M059J (cell line): ENCODE data around the gene CTSD. TPM values are rescaled to one million over a fixed set of nuclear protein-coding genes. Genes with fewer than 3 reads are reported as not detected.

Experiments
- DNase-seq: peaks from one replicate; pipeline ENCODE4 v3.0.0-alpha.2; 2012; ENCODE audit warnings: low read depth
- total RNA-seq: library from RNA; depleted of rRNA; stranded (reverse); fragments of >200 nt; shearing (Covaris generic); gene quantifications from 2 replicates; pipeline ENCODE4 v1.2.3, GENCODE V29; 2014; rRNA removed

Gene CTSD
- total RNA-seq, 1 experiment from 2014 or later, result 1,095 TPM

GRCh38 chr11:1730059-1730629 is 33.6 kb downstream of the CTSD start:
- no peak for DNase-seq

DNA sequence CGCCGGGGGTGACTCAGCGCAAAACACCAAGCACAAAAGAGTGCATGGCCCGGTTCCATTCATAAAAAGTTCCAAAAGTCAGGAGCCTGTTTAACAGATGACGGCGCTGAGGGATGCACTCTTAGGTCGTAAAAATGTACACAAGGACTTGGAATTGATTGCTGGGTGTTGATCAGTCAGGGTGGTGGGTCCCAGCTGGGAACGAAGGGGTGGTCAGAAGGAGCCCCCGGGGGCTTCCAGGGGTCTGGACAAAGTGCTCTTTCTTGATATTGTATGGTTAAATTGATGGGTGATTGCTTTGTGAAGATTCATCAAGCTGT is 34.1 kb downstream of the CTSD start:
- DNase-seq, result peak; percentile 69

DNA sequence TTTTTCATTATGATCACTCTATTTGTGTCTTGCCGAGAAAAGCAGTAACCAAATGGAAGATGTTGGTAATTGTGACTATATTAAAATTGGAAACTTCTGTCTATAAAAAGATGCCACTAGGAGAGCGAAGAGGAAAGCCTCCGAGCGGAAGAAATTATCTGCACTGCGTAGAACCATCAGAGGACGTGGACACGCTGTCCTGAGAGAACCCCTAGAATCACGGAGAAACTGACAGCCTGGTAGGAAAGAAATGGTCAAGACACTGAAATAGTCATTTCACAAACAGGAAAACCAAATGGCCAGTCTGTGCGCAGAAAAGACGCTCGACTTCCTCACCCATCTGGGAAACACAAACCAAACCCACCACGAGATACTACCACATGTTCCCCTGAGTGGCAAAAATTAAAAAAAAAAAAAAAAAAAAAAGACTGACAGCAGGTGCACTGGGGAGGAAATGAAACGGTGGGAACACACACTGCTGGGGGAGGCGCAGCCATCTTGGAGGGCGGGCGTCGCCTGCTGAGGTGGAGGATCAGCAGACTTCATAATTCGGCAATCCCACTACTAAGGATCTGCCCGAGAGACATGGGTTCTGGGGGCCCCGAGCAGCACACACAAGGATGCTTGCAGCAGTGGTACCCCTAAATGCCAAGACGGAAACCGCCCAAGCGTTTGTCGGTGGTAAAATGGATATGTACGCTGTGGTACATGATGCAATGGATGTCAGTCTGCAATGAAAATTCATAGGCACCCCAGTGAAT is 34.6 kb downstream of the CTSD start:
- DNase-seq, result no peak

GRCh38 chr11:1728301-1728700 is 35.4 kb downstream of the CTSD start:
- no peak for DNase-seq

DNA sequence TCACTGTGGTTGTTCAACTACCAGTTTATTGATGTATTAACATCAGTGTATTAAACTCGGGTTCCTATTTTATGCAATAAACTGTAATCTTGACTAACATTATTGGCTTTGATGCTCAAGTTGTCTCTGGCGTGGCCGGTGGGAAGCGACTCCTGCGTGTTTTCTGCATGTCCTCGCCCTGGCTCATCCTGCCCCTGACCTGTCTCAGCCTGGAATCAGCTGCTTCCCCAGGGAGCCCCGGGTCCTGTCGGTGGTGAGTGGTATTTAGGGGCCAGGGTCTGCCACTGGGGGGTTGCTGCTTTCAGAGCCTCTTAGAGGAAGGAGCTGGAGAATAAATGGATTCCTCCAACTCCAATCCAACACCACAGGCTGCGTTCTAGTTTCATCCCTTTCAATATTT is 35.9 kb downstream of the CTSD start:
- no peak for DNase-seq

GRCh38 chr11:1727096-1727690 is 36.5 kb downstream of the CTSD start:
- DNase-seq, result peak; percentile 74

- DNase-seq, result no peak
Observed at GRCh38 chr11:1719781-1720180, 43.9 kb downstream of the CTSD start.

DNA sequence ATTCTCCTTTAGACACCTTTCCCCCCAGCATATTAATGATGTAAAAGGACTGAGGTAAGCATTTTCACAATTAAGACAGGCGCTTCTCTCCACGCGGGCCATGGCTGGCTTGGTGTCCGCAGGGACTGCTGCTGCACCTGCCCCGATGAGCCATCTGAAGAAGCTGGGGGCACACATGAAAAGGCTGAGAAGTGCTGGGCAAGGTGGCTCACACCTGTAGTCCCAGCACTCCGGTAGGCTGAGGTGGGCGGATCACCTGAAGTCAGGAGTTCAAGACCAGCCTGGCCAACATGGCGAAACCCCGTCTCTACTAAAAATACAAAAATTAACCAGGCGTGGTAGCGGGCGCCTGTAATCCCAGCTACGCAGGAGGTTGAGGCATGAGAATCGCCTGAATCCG is 45.4 kb downstream of the CTSD start:
- no peak for DNase-seq

GRCh38 chr11:1717745-1718144 is 46.0 kb downstream of the CTSD start:
- DNase-seq, result no peak

GRCh38 chr11:1714908-1715885 is 48.5 kb downstream of the CTSD start:
- DNase-seq, result no peak

GRCh38 chr11:1708716-1709115 is 55.0 kb downstream of the CTSD start:
- DNase-seq, result no peak

- no peak for DNase-seq
Observed at GRCh38 chr11:1707751-1708150, 56.0 kb downstream of the CTSD start.

GRCh38 chr11:1706634-1707400 is 56.9 kb downstream of the CTSD start:
- peak; percentile 66 for DNase-seq

DNA sequence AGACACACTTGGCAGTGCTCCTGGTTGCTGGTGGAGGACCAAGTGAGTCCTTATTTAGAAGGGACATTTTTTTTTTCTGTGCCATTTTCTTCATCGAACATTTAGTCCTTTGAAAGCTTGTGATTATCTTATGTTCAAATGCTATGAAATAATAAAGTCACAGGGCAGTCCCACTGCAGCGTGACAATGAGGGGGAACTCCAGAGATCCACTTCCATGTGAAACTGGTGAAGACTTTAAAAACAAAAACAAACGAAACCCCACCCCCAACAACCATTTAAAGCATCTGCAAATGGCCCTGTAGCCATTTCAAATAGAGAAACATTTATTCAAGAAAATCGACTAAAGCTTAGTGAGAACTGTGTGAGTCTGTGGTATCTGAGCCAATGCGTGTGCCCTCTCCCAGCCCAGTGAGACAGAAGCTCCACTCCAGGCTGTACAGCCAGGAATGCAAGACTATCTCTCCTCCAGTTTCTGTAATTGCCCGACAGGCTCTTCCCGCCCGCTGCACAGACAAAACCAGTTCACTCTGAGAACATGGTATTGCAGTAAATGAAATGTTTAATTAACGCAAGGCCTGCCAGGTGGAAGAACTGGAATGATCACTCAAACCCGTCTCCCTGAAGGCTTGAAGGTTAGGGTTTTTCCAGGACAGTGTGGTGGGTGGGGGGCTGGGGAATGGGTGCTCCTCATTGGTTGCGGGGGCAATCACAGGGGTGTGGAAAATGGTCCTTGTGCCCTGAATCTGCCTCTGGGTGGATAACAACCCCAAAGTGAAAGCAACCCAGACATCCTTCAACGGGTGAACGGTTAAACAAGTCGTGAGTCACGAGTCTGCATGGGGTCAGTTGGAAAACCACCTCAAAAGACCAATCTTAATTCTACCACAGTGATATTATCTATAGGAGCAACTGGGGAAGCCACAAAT is 58.3 kb downstream of the CTSD start:
- DNase-seq, result peak; percentile 96

- DNase-seq, result no peak
Observed at GRCh38 chr11:1703146-1703545, 60.6 kb downstream of the CTSD start.

Other genes starting within 250 kb of the CTSD start
- 1.2 and 3.5 TPM in 2 replicates for gene DUSP8, start 191.7 kb downstream of the CTSD start, total RNA-seq
- not detected in 2 replicates for gene KRTAP5-1, start 178.6 kb downstream of the CTSD start, total RNA-seq
- not detected in 2 replicates for gene KRTAP5-2, start 165.6 kb downstream of the CTSD start, total RNA-seq
- not detected in 2 replicates for gene KRTAP5-3, start 155.5 kb downstream of the CTSD start, total RNA-seq
- not detected in 2 replicates for gene KRTAP5-4, start 141.8 kb downstream of the CTSD start, total RNA-seq
- not detected in 2 replicates for gene KRTAP5-5, start 134.2 kb downstream of the CTSD start, total RNA-seq
- gene KRTAP5-6, start 66.7 kb downstream of the CTSD start, total RNA-seq, result not detected in 2 replicates
- gene IFITM10, start 13.3 kb downstream of the CTSD start, total RNA-seq, result 2.7 and 11.4 TPM in 2 replicates
- not detected in 2 replicates for gene SYT8, start 71.1 kb upstream of the CTSD start, total RNA-seq
- not detected in 2 replicates for gene TNNI2, start 75.1 kb upstream of the CTSD start, total RNA-seq
- gene LSP1, start 89.2 kb upstream of the CTSD start, total RNA-seq, result 1.8 and 4.0 TPM in 2 replicates
- not detected in 2 replicates for gene PRR33, start 128.0 kb upstream of the CTSD start, total RNA-seq
- not detected in 2 replicates for gene TNNT3, start 155.8 kb upstream of the CTSD start, total RNA-seq
- 206 and 224 TPM in 2 replicates for gene MRPL23, start 183.4 kb upstream of the CTSD start, total RNA-seq
- gene H19, start 233.9 kb upstream of the CTSD start, total RNA-seq, result 0.17 TPM in 1 of 2 replicates, not detected in the other